T follicular helper cell (primary cell): ENCODE results near the gene LRRC37A3.
A peak's percentile ranks its signal among the peaks of the same experiment; 100 is the strongest.
"Not testable (repeated sequence)": the region's sequence is repeated elsewhere in the genome, so short reads cannot be mapped to it uniquely, and the experiment has no call there.

Experiments
- DNase-seq: peaks from one replicate; pipeline ENCODE4 v3.0.0-alpha.2; 2020; ENCODE audit warnings: low read depth

LRRC37A3 gene

DNA sequence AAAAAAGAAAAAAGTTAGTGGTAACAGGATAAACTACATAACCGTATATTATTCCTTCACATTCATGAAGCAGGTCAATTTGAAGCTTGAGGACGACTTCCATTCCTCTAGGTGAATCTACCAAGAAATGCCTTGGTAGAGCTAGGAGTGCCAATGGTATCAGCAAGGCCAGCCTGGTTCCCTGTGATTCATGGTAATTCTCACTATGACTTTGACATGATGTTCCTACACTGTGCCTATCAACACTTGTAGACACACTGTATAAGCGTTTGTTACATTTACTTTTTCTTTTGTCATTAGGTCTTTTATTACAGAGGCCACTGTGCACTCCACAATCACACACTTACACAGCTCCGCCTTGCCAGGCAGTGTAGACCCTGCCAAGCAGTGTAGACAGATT, 7.2 kb upstream of the LRRC37A3 start:
- DNase-seq: not testable (repeated sequence)

DNA sequence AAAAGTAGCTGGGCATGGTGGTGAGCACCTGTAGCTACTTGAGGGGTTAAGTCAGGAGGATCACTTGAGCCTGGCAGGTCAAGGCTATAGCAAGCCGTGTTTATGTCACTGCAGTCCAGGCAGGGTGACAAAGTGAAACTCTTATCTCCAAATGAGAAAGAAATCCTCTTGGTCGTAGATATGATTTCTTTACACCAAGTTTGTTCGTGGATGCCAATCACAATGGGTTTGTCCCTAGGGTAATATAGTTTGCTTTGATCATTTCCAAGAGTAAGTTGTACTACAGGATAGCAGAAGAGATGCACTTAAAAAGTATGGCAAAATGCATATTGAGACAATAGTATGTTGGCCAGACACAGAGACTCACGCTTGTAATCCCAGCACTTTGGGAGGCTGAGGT, 6.0 kb upstream of the LRRC37A3 start:
- DNase-seq: not testable (repeated sequence)

DNA sequence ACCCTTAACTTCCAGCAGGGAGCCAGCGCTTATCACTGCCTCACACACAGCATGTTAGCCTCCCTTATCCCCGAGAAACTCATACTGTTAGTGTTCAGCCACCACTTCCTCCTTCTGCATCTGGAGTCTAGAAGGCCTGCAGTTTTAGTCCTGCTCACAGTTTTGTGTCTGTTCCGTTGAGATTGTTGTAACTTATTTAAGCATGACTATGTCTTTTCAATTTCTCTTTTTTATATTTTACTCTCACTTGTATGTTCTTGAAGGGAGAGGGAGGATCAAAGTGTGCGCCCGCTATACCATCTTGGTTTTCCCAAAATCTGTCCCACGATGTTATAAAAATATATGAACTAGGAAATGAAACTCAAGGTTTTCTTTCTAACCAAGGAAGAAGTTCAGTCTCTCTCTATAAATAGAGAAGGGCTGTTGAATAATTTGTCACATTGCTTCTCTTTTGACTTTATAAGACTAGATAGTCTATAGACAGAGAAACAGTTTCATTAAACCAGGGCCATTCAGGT, 3.8 kb upstream of the LRRC37A3 start:
- DNase-seq: not testable (repeated sequence)

DNA sequence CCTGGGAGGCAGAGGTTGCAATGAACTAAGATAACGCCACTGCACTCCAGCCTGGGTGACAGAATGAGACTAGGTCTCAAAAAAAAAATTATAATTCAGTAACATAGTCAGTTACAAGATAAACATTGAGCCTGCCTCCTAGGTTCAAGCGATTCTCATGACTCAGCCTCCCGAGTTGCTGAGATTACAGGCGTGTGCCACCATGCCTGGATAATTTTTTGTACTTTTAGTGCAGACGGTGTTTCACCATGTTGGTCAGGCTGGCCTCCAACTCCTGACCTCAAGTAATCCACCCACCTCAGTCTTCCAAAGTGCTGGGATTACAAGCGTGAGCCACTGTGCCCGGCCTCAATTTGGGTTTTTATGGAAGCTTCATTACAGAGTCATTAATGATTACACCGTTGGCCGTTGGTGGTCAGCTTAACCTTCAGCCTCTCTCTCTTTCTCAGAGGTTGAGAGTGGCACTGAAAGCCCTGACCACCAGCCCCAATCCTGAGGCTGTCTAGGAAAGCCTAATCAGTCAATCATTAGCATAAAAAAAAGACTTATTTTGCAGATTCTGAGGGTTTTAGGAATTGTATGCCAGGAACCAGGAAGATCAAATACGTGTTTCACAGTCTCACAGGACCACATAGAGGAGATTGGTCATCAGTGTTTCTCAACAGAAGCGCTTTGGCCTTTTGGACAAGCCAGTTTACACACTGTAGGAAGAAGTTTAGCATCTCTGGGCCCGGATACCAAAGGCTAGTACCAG, 1.3 kb upstream of the LRRC37A3 start:
- DNase-seq: no peak

DNA sequence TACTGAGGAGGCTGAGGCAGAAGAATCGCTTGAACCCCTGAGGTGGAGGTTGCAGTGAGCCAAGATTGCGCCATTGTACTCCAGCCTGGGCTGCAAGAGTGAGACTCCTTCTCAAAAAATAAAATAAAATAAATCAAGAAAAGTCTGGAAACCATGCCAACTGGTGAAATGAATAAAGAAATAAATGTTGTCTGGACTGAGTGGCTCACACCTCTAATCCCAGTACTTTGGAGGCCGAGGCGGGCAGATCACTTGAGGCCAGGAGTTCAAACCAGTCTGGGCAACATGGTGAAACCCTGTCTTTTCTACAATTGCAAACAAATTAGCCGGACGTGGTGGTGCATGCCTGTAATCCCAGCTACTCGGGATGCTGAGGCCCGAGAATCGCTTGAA, 744 bp upstream of the LRRC37A3 start:
- no peak for DNase-seq

DNA sequence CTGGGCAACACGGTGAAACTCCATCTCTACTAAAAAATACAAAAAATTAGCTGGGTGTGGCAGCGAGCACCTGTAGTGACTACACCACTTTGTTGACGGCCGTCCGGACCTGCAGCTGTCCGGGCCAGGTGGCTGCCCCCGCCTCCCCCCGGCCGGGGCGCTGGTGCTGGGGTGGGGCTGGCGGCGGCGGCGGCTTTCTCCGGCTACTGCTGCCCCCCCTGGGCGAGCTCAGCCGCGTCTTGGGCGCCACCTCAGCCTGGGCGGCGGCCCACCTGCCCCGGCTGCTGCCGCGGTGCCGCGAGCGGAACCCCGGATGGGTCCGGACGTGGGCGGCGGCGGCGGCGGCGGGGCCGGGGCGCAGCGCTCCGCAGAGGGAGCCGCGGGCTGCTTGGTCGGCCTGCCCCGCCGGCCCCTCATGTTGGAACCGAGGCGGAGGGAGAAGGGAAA, 413 bp downstream of the LRRC37A3 start:
- DNase-seq: peak; percentile 13

DNA sequence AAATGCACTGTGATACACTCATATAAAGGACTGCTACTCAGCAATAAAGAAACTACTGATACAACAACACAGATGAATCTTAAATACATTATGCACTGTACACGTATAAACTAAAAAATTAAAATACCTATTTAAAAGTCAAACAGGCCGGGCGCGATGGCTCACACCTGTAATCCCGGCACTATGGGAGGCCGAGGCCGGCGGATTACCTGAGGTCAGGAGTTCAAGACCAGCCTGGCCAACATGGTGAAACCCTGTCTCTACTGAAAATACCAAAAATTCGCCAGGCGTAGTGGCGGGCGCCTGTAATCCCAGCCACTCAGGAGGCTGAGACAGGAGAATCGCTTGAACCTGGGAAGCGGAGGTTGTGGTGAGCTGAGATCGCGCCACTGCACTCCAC, 1.7 kb downstream of the LRRC37A3 start:
- DNase-seq: not testable (repeated sequence)

DNA sequence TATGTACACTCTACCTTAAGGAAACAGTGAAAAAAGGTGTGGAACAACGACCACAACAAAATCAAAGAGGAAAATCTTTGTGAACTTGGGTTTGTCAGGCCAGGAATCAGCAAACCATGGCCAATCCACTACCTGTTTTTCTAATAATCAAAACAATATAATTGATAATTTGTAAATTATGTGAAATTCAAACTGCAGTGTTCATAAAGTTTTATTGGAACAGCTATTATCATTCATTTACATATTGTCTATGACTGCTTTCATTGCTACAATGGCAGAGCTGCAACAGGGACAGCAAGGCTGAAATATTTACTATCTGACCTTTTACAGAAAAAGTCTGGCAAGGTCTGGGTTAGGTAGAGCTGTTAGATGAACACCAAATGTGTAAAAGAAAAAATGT, 4.0 kb downstream of the LRRC37A3 start:
- not testable (repeated sequence) for DNase-seq

DNA sequence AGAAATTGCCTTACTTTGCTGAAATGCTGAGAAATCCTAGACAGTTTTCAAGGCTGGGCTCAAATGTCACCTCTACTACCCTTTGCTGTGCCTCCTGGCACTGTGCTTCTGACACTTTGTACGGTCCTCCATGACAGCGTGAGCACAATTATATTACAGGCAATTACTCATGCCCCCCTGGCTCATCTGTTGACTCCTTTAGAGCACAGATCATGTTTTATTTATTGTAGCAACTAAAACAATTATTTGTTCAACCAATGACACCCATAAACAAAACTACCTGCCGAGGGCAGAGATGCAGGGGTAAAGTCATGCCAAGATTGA, 9.1 kb downstream of the LRRC37A3 start:
- DNase-seq: not testable (repeated sequence)

DNA sequence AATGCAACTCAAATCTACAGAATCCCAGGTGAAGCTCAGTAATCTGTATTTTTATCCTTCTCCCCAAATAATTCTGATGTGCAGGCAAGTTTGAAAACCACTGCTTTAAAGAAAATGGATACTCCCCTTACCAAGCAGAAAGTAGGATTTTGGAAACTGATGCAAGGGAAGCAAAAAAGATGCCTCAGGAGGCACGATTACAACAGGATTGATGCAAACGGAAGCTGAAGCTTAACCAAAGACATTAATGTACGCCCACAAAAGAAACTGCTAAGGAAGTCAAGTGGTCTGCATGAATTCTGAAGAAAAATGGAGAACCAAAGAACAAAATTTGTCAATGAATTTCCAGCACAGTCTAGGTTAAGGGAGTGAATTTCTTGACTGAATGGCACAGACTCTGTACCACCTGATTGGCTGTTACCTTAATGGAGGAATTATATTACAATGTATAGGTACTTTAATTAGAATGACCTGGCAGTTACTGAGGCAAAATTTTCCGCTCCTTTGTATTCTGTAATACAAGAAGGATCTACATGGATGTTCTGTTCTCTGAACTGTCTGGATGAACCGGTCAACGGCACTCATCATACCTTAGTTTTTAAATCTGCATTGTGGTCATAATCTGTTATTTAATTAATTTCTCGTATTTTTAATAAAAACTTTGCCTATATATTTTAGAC, 9.6 kb downstream of the LRRC37A3 start:
- DNase-seq: not testable (repeated sequence)

DNA sequence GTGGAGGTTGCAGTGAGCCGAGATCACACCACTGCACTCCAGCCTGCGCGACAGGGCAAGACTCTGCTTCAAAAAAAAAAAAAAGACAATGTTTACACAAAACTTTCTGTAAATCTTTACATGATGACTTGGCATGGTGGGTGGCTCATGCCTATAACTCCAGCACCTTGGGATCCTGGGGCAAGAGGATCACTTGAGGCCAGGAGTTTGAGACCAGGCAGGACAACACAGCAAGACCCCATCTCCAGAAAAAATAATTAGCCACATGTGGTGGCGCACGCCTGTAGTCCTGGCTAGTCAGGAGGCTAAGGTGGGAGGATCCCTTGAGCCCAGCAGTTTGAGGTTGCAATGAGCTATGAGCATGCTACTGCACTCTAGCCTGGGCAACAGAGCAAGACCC, 15.2 kb downstream of the LRRC37A3 start:
- DNase-seq: not testable (repeated sequence)

DNA sequence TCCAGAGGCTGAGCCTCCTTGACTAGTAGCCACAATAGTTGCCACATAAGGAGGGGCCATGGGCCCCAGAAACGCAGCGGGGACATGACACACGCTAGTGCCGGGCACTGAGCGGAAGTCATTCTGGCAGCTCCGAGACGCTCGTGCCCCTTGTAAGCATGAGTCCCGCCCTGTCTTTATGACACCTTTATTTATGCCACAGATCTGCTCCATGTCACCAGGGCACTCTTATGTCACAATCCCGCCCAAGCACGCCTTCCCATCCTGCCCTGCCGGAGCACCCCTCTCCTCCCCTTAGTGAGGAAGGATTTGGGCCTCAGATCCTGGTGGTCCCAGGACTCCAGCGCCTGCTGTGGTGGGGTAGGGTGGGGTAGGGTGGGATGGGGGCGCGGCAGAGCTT, 22.1 kb downstream of the LRRC37A3 start:
- not testable (repeated sequence) for DNase-seq

DNA sequence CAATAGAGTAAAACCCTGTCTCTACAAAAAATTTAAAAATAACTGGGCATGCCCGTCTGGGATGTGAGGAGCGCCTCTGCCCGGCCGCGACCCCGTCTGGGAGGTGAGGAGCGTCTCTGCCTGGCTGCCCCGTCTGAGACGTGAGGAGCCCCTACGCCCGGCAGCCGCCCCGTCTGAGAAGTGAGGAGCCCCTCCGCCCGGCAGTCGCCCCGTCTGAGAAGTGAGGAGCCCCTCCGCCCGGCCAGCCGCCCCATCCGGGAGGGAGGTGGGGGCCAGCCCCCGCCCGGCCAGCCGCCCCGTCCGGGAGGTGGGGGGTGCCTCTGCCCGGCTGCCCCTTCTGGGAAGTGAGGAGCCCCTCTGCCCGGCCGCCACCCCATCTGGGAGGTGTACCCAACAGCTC, 45.1 kb downstream of the LRRC37A3 start:
- DNase-seq: not testable (repeated sequence)

DNA sequence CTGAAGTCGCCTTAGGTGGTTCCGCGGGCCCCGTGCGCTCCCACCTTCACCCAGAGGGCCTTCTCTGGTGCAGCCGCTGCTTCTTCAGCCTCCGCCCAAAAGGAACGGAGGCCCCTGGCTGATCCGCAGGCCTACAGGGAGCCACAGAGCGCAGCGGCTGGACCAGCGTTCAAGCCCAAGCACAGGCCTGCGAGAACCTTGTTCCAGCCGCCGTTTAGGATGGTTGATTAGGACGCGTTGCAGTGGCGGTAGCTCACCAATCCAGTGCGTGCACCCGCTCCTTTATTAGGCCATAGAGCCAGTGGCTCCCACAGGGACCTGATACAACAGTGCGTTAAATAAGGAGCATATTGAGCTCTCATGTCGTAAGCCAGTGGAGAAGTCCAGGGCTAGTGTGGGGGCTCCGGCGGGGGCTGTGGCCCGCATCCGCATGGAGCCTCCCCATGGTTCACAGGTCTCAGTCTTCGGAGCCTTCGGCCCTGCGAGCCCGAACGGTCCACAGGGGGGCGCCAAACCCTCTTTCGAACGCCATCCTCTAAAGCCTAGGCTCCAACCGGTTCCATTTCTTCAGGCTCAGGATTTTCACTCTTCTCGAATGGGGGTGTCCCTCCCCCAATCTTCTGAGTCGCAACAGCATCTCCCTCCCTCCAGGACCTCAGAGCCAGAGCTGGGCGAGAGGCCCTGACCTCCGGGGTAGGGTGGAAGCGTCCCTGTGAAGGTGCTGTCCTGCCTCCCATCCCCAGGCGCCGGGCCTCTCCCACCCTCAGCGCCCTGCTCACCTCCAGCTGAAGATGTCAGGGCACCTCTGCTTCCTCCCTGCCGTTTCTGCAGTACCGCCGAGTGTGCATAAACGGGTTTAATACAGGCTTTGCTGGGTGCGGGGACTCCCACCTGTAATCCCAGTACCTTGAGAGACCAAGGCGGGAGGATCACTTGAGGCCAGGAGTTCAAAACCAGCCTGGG, 71.5 kb downstream of the LRRC37A3 start:
- peak; percentile 55 for DNase-seq

DNA sequence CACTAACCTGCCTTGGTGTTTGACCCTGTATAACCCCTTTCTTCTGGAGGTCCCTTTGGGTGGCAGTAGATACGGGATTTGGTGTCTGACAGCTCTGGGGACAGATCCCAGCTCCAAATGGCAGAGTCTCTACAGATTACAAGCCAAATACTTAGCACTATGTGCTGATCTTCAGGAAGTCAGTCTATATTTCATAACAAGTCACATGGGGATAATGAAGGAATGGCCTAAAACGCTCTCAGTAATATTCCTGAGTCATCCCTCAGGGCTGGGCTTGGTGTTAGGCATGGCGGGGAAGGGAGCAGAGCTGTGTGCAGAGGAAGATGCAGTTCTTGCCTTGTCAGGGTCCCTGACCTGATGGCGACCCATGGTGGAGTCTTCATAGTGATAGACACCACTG, 72.4 kb downstream of the LRRC37A3 start:
- DNase-seq: not testable (repeated sequence)

DNA sequence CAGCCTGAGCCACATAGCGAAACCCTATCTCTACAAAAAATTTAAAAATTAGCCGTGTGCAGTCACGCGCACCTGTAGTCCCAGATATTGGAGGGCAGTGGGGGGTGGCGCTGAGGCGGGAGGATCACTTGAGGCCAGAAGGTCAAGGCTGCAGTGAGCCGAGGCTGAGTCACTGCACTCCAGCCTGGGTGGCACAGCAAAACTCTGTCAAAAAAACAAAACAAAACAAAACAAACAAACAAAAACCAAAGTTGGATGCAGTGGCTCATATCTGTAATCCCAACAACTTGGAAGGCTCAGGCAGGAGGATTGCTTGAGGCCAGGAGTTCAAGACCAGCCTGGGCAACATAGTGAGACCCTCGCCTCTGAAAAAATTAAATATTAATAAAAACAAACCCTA, 75.4 kb downstream of the LRRC37A3 start:
- DNase-seq: not testable (repeated sequence)

DNA sequence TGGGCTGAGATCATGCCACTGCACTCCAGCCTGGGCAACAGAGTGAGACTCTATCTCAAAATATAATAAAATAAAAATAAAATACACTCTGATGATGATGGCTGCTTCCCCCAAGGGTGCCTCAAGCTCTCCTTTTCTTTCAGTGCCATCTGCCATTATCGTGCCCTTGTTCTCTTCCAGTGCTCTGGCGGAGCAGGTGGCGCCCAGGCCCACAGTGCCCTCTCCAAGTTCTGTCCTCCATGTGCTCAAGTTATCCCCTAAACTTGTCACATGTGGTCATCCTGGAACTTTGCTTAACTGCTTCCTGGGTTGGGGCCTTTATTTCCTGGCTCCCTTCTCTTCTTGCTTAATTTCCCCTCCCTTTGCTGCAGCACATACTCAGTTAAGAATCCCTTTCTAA, 76.4 kb downstream of the LRRC37A3 start:
- DNase-seq: not testable (repeated sequence)

DNA sequence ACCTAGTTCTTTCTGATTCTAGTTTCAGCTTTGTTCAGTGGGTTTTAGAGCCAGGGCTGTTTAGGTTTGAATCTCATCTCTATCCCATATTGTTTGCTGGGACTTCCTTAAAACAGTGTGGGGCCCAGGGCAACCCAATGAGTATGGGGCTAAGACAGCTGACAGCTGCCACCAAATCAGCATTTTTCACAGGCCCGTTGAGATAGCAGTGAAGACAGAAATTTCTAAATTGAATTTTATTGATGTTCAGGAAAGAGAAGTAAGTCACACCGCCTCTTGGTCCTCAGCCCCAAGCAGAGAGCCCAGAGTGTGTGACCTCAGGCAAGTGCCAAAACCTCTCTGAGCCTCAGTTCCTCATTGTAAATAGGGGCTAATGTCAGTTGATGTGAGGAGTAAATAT, 78.3 kb downstream of the LRRC37A3 start:
- DNase-seq: not testable (repeated sequence)

DNA sequence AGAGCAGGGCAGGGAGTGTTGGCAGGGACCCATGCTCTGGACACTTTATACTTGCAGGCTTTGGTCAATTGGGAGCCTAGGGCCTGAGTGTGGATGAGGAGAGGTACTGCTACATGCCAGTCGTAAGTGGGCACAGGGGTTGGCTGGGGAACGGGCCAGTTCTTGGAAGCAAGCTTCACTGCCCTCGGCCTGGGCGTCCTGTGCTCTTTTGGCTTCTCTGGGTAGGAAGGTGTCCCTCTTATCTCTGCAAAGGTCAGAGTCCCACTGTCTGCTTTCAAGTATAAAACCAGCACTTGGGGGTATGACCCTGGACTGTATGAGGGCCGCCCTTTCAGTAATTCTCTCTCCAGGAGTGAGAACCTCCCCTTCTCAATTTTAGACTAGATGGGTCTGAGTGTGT, 80.8 kb downstream of the LRRC37A3 start:
- not testable (repeated sequence) for DNase-seq

DNA sequence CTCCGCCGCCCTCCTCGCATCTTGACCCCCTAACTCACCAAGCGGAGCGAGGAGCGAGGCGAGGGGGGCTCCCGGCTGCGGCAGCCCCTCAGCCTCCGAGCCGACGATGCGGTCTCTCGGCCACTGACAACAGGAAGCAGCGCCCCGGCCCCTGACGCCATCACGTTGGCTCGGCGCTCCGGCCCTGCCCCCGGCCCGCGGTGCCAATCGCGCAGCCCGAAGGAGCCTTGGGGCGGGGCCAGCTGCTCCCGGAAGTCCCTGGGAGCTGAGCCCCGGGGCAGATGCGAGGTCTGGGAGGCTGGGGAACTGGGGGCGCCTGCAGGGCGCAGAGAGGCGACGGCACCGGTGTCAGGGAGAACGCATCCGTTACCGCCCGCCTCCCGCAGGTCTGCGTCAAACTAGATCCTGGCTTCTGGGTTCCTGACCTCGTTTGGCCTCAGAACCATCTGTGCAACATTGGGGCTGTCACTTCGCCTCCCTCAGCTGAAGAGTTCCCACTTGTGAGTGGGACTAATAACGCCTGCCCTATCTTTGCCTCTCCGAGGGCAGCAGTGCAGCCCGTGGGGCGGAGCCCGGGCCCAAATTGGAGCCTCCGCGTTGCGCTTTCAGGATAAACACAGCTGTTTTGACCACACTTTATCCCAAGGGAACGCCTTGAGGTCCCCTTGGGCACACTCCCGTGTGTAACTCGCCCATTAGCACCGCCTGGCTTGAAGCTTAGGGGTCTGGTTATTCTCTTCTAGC, 82.1 kb downstream of the LRRC37A3 start:
- peak; percentile 75 for DNase-seq

DNA sequence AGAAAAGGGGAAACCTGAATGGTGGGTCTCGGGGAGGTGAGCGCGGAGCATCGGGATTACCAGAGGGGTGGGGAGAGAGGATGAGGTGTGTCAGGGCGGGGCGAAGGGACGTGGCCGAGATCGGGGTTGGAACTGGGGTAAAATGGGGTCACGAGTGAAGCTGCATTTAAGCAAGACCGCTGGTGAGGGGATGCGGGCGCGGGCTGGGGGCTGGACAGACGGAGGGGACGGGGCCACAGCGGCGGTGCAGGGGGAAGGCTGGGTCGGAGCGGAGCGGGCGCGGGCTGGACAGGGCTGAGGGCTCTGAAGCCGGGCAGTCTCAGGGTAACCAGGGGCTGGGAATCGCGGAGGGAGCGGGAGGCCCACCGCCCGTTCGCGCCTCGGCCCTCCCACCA, 82.7 kb downstream of the LRRC37A3 start:
- DNase-seq: not testable (repeated sequence)
